NCI-H524 (cell line): Measurements from ENCODE around the gene TYW1.
A peak's percentile ranks its signal among the peaks of the same experiment; 100 is the strongest.
"Not testable (repeated sequence)": the region's sequence is repeated elsewhere in the genome, so short reads cannot be mapped to it uniquely, and the experiment has no call there.

Experiments used
- DNase-seq, 2 experiments: peaks; one replicate each; lab custom pipeline; 2025; lab: John Stamatoyannopoulos, UW

The TYW1 gene

DNA sequence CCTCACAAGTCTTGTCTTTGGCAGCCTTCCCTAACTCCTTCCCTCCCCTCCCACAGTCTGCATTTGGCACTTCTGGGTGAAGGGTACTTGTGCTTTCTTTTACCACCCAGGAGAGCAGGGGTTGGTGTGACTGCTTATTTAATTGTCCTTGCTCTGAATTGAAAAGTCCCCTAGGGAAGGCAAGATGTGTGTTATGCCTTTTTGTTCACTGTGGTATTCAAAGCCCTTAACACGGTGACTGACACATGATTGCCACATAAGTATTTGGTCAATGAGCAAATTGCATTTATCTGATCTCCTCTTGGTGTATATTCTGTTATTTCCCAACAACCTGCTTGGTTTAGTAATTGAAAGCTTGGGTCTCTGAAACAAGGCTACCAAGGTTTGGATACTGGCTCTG, 134.1 kb downstream of the TYW1 start:
- DNase-seq: not testable (repeated sequence)

- not testable (repeated sequence) for DNase-seq
These were observed 138.3 kb downstream of the TYW1 start for GRCh38 chr7:67134912-67135311.

GRCh38 chr7:67135617-67136486, 139.2 kb downstream of the TYW1 start:
- DNase-seq: not testable (repeated sequence)

- DNase-seq: not testable (repeated sequence)
These were observed 140.9 kb downstream of the TYW1 start for GRCh38 chr7:67137489-67137888.

GRCh38 chr7:67139876-67140275, 143.2 kb downstream of the TYW1 start:
- DNase-seq: not testable (repeated sequence)

GRCh38 chr7:67141001-67141400, 144.4 kb downstream of the TYW1 start:
- not testable (repeated sequence) for DNase-seq

DNA sequence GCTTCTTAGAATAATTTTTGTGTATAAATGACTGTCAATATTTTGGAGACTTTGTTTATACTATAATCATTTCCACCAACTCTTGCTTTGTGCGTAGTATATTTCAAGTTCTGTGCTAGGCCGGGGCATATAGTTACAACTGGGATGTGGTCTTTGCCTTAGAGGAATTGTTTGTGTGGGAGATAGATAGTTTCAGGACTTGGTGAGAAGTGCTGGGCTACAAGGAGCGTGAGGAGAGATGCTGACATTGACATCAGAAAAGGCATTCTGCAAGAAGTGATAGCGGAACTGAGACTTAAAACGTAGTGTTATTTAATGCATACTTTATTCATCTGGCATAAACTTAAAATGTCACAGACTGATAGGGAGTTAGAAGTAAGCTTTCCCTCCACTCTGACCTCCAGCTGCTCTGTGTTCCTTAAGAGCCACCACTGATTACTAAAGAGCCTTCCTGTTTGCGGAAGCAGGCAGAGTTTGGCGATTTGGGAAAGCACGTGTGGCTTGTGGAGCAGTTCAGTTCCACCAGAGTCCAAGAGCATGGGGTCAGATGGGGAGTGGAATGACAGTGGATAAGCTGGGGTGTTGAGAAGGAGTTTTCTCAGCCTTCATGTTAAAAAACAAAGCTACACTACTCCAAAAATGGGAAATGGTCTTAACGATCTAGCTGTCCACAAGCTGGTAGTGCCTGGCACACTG, 146.6 kb downstream of the TYW1 start:
- DNase-seq: not testable (repeated sequence)

- DNase-seq: not testable (repeated sequence)
These were observed 149.1 kb downstream of the TYW1 start for GRCh38 chr7:67145581-67146193.

DNA sequence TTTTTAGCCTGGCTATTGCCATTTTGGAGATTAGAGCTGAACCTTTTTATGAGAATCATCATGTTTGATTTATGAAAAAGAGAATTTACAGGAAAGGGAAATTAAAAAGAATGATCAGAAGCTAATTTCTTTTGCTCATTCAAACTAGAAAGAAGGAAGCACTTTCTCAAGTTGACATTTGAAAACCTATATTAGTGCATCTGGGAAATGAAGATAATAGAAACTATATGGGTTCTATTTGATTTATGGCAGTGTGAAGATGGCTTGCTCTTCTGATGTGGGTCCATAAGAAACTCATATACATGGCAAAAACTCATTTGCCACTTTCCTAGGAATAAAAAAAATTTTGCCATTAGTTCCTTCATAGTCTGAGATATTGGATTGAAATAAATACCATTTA, 152.5 kb downstream of the TYW1 start:
- DNase-seq: not testable (repeated sequence)

GRCh38 chr7:67154374-67154773, 157.7 kb downstream of the TYW1 start:
- not testable (repeated sequence) for DNase-seq

DNA sequence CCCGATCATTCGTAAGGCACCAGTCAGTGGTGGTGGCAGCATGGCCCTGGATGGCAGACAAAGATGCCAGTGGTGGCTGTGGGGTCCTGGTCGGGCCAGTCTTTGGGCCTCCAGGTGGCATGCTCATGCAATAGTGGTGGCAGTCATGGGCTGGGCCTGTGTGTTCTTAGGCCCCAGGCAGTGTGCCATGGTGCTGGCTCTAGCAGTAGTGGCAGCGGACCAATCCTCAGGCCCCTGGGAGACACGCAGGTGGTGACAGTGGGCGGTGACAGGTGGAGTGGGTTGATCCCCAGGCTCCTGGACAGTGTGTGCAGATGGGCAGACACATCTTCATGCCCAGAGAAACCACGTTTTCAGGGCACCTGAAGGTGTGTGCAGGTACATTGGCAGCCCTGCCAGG, 159.4 kb downstream of the TYW1 start:
- not testable (repeated sequence) for DNase-seq

GRCh38 chr7:67163285-67163684, 166.7 kb downstream of the TYW1 start:
- DNase-seq: not testable (repeated sequence)

- not testable (repeated sequence) for DNase-seq
These were observed 174.5 kb downstream of the TYW1 start for GRCh38 chr7:67171151-67171550.

DNA sequence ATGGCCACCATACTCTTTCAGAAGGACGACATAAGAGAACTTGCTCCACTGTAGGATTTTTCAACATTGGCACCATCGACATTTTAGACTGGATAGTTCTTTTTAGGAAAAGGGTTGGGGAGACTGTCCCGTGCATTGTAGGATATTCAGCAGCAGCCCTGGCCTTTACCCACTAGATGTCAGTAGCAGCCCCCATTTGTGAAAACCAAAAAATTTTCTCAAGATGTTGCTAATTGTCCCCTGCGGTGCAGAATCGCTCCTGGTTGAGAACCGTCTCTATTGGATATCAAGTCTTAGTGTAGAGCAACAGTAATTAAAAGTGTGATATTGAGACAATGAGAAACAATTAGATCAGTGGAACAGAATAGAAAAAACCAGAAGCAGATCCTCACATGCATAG, 180.1 kb downstream of the TYW1 start:
- DNase-seq: peak in 1 of 2 experiments; percentile 9

DNA sequence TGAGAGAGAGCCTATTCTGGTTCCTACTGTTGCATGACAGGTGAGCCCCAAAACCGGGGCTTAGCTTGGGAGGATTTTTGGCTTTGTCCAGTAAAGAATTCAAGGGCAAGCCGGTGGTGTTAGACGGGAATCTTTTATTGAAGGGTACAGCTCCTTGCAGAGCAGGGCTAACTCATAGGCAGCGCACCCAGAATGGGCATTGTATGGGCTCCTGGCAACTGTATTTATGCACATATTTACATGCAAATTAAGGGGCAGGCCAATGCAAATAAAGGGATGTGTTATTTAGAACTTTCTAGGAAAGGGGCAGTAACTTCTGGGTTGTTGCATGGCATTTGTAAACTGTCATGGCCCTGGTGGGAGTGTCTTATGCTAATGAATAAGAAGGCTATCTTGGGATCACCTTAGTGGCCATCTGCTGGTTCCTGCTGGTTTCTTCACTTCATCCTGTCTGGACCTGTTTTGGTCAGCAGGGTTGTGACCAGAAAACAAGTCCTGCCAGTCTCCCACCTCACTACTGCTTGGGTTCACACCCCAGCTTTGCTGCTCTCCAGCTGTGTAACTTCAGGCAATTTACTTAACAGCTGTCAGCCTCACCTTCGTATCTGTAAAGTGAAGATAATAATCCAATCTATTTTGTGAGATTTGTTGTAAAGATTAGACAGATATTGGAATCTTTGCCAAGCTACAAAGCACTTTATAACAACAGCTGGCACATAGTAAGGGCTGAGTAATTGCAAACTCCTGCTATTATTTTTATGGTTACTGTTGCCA, 182.5 kb downstream of the TYW1 start:
- peak; percentile 11 to 75 for DNase-seq

- DNase-seq: not testable (repeated sequence)
These were observed 186.5 kb downstream of the TYW1 start for GRCh38 chr7:67182956-67183750.

DNA sequence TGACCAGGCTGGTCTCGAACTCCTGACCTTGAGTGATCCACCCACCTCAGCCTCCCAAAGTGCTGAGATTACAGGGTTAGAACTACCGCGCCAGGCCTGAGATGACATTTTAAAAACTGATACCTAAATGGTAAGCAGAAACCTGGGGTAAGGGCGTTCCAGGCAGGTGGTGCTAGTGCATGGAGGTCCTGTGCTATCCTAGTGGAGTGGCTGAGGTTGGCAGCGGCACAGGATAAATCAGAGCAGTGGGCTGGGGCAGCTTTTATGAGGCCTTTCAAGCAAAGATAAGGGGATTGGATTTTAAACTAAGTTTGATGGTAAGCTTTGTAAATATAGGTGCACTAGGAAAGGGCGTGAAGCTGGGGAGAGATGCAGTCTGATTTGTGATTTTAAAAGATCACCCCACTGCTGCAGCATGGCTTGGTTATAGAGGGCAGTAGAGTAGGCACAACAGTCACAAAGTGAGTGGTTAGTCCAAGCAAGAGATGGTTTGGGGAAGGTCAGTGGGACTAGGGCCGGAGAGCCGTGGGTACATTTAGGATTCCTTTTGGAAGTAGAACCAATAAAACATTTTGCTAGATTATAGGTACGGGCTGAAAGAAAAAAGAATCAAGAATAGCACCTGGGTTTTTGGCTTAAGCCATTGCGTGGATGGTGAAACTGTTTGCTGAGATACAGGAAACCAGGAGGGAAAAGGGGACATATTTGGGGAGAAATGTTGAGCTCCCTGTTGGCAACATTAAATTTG, 188.5 kb downstream of the TYW1 start:
- DNase-seq: not testable (repeated sequence)

DNA sequence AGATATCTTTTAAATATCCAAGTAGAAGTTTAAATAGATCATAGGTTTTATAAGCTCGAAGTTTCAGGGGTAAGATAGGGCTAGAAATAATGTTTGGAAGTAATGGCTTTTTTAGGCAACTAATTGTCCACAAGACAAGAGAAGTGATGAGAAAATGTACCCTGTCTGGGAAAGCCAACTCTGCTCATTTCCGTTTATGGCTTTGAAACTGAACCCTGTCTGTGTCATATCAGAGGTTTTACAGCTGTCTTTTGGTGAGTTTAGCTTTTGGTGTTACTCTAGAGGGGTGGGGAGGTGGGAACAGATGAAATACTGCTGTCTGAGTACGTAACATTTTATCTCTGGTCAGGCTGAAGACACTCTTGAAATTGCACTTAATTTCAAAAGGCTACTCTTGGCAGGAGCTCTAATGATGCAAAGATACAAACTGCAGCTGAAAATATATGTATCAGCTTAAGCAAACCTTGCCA, 189.1 kb downstream of the TYW1 start:
- DNase-seq: not testable (repeated sequence)

GRCh38 chr7:67189160-67189559, 192.5 kb downstream of the TYW1 start:
- DNase-seq: not testable (repeated sequence)
